ENCODE data around the gene PPP1R37. TPM values are rescaled to one million over a fixed set of nuclear protein-coding genes. Genes with fewer than 3 reads are reported as not detected.

The PPP1R37 gene
- total RNA-seq, 4 donors from 2014 or later: 13.6 to 23.7 (median 19.4) TPM

GRCh38 chr19:45121827-45122345 is 28.9 kb downstream of the PPP1R37 start:
- TF ChIP-seq CTCF (IDR thresholded peaks at IDR 0.05): no peak
- ATAC-seq (ENCODE audit: low FRiP score): no peak
- no peak for DNase-seq (ENCODE audit: low spot score)

GRCh38 chr19:45122832-45123231 is 29.9 kb downstream of the PPP1R37 start:
- TF ChIP-seq CTCF (IDR thresholded peaks at IDR 0.05): no peak
- no peak for DNase-seq (ENCODE audit: low spot score)
- no peak for ATAC-seq (ENCODE audit: low FRiP score)

GRCh38 chr19:45123440-45123850 is 30.5 kb downstream of the PPP1R37 start:
- TF ChIP-seq CTCF (IDR thresholded peaks at IDR 0.05): no peak
- DNase-seq (ENCODE audit: low spot score): no peak
- no peak for ATAC-seq (ENCODE audit: low FRiP score)

- DNase-seq (ENCODE audit: low spot score) (no peak), ATAC-seq (ENCODE audit: low FRiP score) (no peak)
- TF ChIP-seq CTCF (IDR thresholded peaks at IDR 0.05): no peak
Observed at GRCh38 chr19:45124021-45124420, 31.0 kb downstream of the PPP1R37 start.

GRCh38 chr19:45125360-45125759 is 32.4 kb downstream of the PPP1R37 start:
- TF ChIP-seq CTCF (IDR thresholded peaks at IDR 0.05): no peak
- DNase-seq (ENCODE audit: low spot score) (no peak), ATAC-seq (ENCODE audit: low FRiP score) (no peak)

GRCh38 chr19:45125975-45126493 is 33.1 kb downstream of the PPP1R37 start:
- no peak for TF ChIP-seq CTCF (IDR thresholded peaks at IDR 0.05)
- DNase-seq (ENCODE audit: low spot score) (peak; percentile 46), ATAC-seq (ENCODE audit: low FRiP score) (no peak)

GRCh38 chr19:45126654-45127053 is 33.7 kb downstream of the PPP1R37 start:
- DNase-seq (ENCODE audit: low spot score): no peak
- TF ChIP-seq CTCF (IDR thresholded peaks at IDR 0.05): no peak
- no peak for ATAC-seq (ENCODE audit: low FRiP score)

All from omental fat pad (tissue), 4 donors.